Measurements from ENCODE around the gene RHOH. TPM values are rescaled to one million over a fixed set of nuclear protein-coding genes. Genes with fewer than 3 reads are reported as not detected.

RHOH gene
- total RNA-seq, 4 donors from 2014 or later = 0.91 to 3.5 (median 1.5) TPM

- no peaks in the 10 kb centered on the region for H3K27me3 ChIP-seq
- no peaks in the 10 kb centered on the region for H3K4me1 ChIP-seq
- H3K4me3 ChIP-seq = no peak overlapping the region
- no peak overlapping the region for H3K27ac ChIP-seq
- no peaks in the 10 kb centered on the region for H3K9me3 ChIP-seq
- WGBS = 29% methylated on average over 1 of the region's 1 CpG
- no peak for DNase-seq (ENCODE audit: low spot score in 2 of 2)
- H3K36me3 ChIP-seq = no peaks in the 10 kb centered on the region
- no peak for TF ChIP-seq EP300 (IDR thresholded peaks at IDR 0.05)
- TF ChIP-seq CTCF (IDR thresholded peaks at IDR 0.05) = no peak
- no peak for TF ChIP-seq POLR2AphosphoS5 (IDR thresholded peaks at IDR 0.05)
- TF ChIP-seq POLR2A (IDR thresholded peaks at IDR 0.05) = no peak
These were observed 16.5 kb upstream of the RHOH start for GRCh38 chr4:40180356-40180755.

- Histone ChIP-seq H3K4me1 (no peaks in the 10 kb centered on the region), H3K9me3 (no peaks in the 10 kb centered on the region), H3K36me3 (no peaks in the 10 kb centered on the region), H3K27me3 (no peaks in the 10 kb centered on the region), H3K4me3 (no peak overlapping the region), H3K27ac (no peak overlapping the region)
- WGBS = 89% methylated on average over 4 of the region's 4 CpGs
- no peak for DNase-seq (ENCODE audit: low spot score in 2 of 2)
- TF ChIP-seq POLR2A (IDR thresholded peaks at IDR 0.05) (no peak), POLR2AphosphoS5 (IDR thresholded peaks at IDR 0.05) (no peak), EP300 (IDR thresholded peaks at IDR 0.05) (no peak), CTCF (IDR thresholded peaks at IDR 0.05) (no peak)
These were observed 14.8 kb upstream of the RHOH start for GRCh38 chr4:40182001-40182400.

- no peak for DNase-seq (ENCODE audit: low spot score in 2 of 2)
- no peak for TF ChIP-seq CTCF (IDR thresholded peaks at IDR 0.05)
- H3K4me1 ChIP-seq = no peaks in the 10 kb centered on the region
- H3K36me3 ChIP-seq = no peaks in the 10 kb centered on the region
- H3K27ac ChIP-seq = no peak overlapping the region
- H3K9me3 ChIP-seq = no peaks in the 10 kb centered on the region
- H3K4me3 ChIP-seq = no peak overlapping the region
- no peaks in the 10 kb centered on the region for H3K27me3 ChIP-seq
- WGBS = 91% methylated on average over 3 of the region's 3 CpGs
These were observed 13.9 kb upstream of the RHOH start for GRCh38 chr4:40182954-40183353.

- 93% methylated on average over 12 of the region's 12 CpGs for WGBS
- H3K4me1 ChIP-seq = no peaks in the 10 kb centered on the region
These were observed 13.0 kb upstream of the RHOH start for GRCh38 chr4:40183615-40184411.

More at GRCh38 chr4:40183615-40184411, 13.0 kb upstream of the RHOH start:
- H3K36me3 ChIP-seq = no peaks in the 10 kb centered on the region
- no peak overlapping the region for H3K4me3 ChIP-seq
- no peak for DNase-seq (ENCODE audit: low spot score in 2 of 2)
- TF ChIP-seq EP300 (IDR thresholded peaks at IDR 0.05) (no peak), POLR2AphosphoS5 (IDR thresholded peaks at IDR 0.05) (no peak), CTCF (IDR thresholded peaks at IDR 0.05) (no peak), POLR2A (IDR thresholded peaks at IDR 0.05) (no peak)
- no peaks in the 10 kb centered on the region for H3K9me3 ChIP-seq
- no peaks in the 10 kb centered on the region for H3K27me3 ChIP-seq
- no peak overlapping the region for H3K27ac ChIP-seq

Data from suprapubic skin (tissue), 4 donors.